GM12801 (cell line): ENCODE data around the gene ZNF804B.

Experiments used
- CTCF ChIP-seq: IDR thresholded peaks from one replicate; pipeline ENCODE4 v1.5.1; 2011; ENCODE audit warnings: control low read depth; ENCODE audit not compliant: insufficient read length; ENCODE audit errors: extremely low read depth

ZNF804B gene

GRCh38 chr7:89259085-89259484 is 499.6 kb downstream of the ZNF804B start:
- TF ChIP-seq CTCF = no peak

- no peak for TF ChIP-seq CTCF
Measured at GRCh38 chr7:89264126-89264525, 504.6 kb downstream of the ZNF804B start.

GRCh38 chr7:89265631-89266030 is 506.1 kb downstream of the ZNF804B start:
- TF ChIP-seq CTCF = no peak

- no peak for TF ChIP-seq CTCF
Measured at GRCh38 chr7:89283302-89283701, 523.8 kb downstream of the ZNF804B start.

GRCh38 chr7:89308535-89308934 is 549.0 kb downstream of the ZNF804B start:
- TF ChIP-seq CTCF = no peak

GRCh38 chr7:89311886-89312285 is 552.4 kb downstream of the ZNF804B start:
- TF ChIP-seq CTCF = no peak

GRCh38 chr7:89312551-89312950 is 553.1 kb downstream of the ZNF804B start:
- no peak for TF ChIP-seq CTCF
